Colonic mucosa (tissue), 4 donors: Measurements from ENCODE around the gene GNG3. TPM values are rescaled to one million over a fixed set of nuclear protein-coding genes. Genes with fewer than 3 reads are reported as not detected.
A peak's percentile ranks its signal among the peaks of the same experiment; 100 is the strongest.
"Not testable (repeated sequence)": the region's sequence is repeated elsewhere in the genome, so short reads cannot be mapped to it uniquely, and the experiment has no call there.

Source experiments
- DNase-seq: peaks from one replicate; pipeline ENCODE4 v3.0.0-alpha.2; 2020
- H3K27ac ChIP-seq: fragments of 200-600 bp; one replicate; pipeline ENCODE4 v1.8.0; 2021
- H3K27me3 ChIP-seq: fragments of 200-600 bp; one replicate; pipeline ENCODE4 v1.8.0; 2021
- H3K36me3 ChIP-seq: fragments of 200-600 bp; one replicate; pipeline ENCODE4 v1.8.0; 2021
- H3K4me1 ChIP-seq: fragments of 200-600 bp; one replicate; pipeline ENCODE4 v1.8.0; 2021; ENCODE audit warnings: mild to moderate bottlenecking
- H3K4me3 ChIP-seq: fragments of 200-600 bp; one replicate; pipeline ENCODE4 v1.8.0; 2021
- H3K9ac ChIP-seq, 2 donors: one replicate each; pipeline ENCODE4 v1.7.0; 2013; ENCODE audit warnings: control low read depth in 2 of 2, low read depth in 2 of 2, low read length in 2 of 2
- H3K9me3 ChIP-seq: fragments of 200-600 bp; one replicate; pipeline ENCODE4 v1.8.0; 2021
- CTCF ChIP-seq: fragments of 200-600 bp; IDR thresholded peaks from one replicate; pipeline ENCODE4 v1.8.0; 2022; ENCODE audit warnings: antibody characterized with exemption, mild to moderate bottlenecking
- intact Hi-C: fragments of 100-400 bp; cut with DNase I; formaldehyde crosslinking; loops from one replicate; pipeline ENCODE4 v1.14.1; 2022
- total RNA-seq, 2 donors: library from RNA; stranded (reverse); fragmentation: NEBNext Ultra II Directional in 1 of 2; extraction: Animal tissue kit (Norgen Biotek cat#: 25700) in 1 of 2; gene quantifications; one replicate each; pipeline ENCODE4 v1.2.1, GENCODE V29; 2021
- donor health status: healthy.
- donor health status: DM: no; HTN: no; CAD: no.
- donor health status: DM: no; HTN: no; CAD: no.

The GNG3 gene
- total RNA-seq, 2 donors from 2014 or later = 0.56 TPM; not detected in 1

- no peak for DNase-seq
- Histone ChIP-seq H3K9ac (no peak overlapping the region), H3K36me3 (no peaks in the 10 kb centered on the region), H3K9me3 (no peaks in the 10 kb centered on the region), H3K27ac (no peak overlapping the region), H3K4me3 (no peak overlapping the region), H3K27me3 (no peaks in the 10 kb centered on the region), H3K4me1 (peaks cover 23% of the 10 kb centered on the region)
- intact Hi-C loops = no loop called here
- no peak for TF ChIP-seq CTCF
These were observed 40.0 kb upstream of the GNG3 start for GRCh38 chr11:62667460-62667859.

- H3K27ac ChIP-seq = peak overlapping the region; percentile 81
- no peaks in the 10 kb centered on the region for H3K27me3 ChIP-seq
- H3K9ac ChIP-seq = peak overlapping the region; percentile 3 to 55
- peaks cover 28% of the 10 kb centered on the region for H3K4me1 ChIP-seq
- no peak overlapping the region for H3K4me3 ChIP-seq
- no peaks in the 10 kb centered on the region for H3K9me3 ChIP-seq
- DNase-seq = peak; percentile 81
- H3K36me3 ChIP-seq = no peaks in the 10 kb centered on the region
- TF ChIP-seq CTCF = no peak
- intact Hi-C loops = no loop called here
These were observed 37.9 kb upstream of the GNG3 start for GRCh38 chr11:62669420-62670161.

GRCh38 chr11:62671236-62671607, 36.3 kb upstream of the GNG3 start:
- intact Hi-C loops = no loop called here
- no peak for TF ChIP-seq CTCF
- Histone ChIP-seq H3K9me3 (no peaks in the 10 kb centered on the region), H3K36me3 (no peaks in the 10 kb centered on the region), H3K9ac (peak overlapping the region; percentile 96 to 99), H3K4me3 (peak overlapping the region; percentile 57), H3K27ac (peak overlapping the region; percentile 81), H3K4me1 (peaks cover 27% of the 10 kb centered on the region), H3K27me3 (no peaks in the 10 kb centered on the region)
- no peak for DNase-seq

GRCh38 chr11:62671608-62672389, 35.7 kb upstream of the GNG3 start, which contains the start of the genes LBHD1 and UQCC3:
LBHD1 (minus strand) TSS chr11:62672267; CDS start chr11:62670031, 2,236 bp downstream.
UQCC3 (plus strand) TSS chr11:62671673; CDS start chr11:62671746, 73 bp downstream.
- Histone ChIP-seq H3K36me3 (no peaks in the 10 kb centered on the region), H3K4me1 (peaks cover 21% of the 10 kb centered on the region), H3K4me3 (peak within 1 kb of the TSS; percentile 57), H3K9ac (peak within 1 kb of the TSS; percentile 96 to 99), H3K27ac (peak within 1 kb of the TSS; percentile 81), H3K9me3 (no peaks in the 10 kb centered on the region), H3K27me3 (no peaks in the 10 kb centered on the region)
- intact Hi-C loops = no loop called here
- DNase-seq = peak; percentile 88
- no peak for TF ChIP-seq CTCF

- Histone ChIP-seq H3K27me3 (no peaks in the 10 kb centered on the region), H3K4me3 (no peak overlapping the region), H3K9ac (peak overlapping the region in 1 of 2 donors; percentile 99), H3K9me3 (no peaks in the 10 kb centered on the region), H3K4me1 (peaks cover 23% of the 10 kb centered on the region), H3K36me3 (no peaks in the 10 kb centered on the region), H3K27ac (no peak overlapping the region)
- intact Hi-C loops = no loop called here
- DNase-seq = no peak
- TF ChIP-seq CTCF = no peak
These were observed 34.3 kb upstream of the GNG3 start for GRCh38 chr11:62673196-62673525.

- H3K36me3 ChIP-seq, H3K27me3 ChIP-seq, H3K9me3 ChIP-seq, H3K9ac ChIP-seq, H3K4me3 ChIP-seq, DNase-seq, H3K27ac ChIP-seq, intact Hi-C loops: not testable (repeated sequence)
- peaks cover 16% of the 10 kb centered on the region for H3K4me1 ChIP-seq
These were observed 32.1 kb upstream of the GNG3 start for GRCh38 chr11:62675415-62675814.
